ENCODE data around the gene RBSN.

DNA sequence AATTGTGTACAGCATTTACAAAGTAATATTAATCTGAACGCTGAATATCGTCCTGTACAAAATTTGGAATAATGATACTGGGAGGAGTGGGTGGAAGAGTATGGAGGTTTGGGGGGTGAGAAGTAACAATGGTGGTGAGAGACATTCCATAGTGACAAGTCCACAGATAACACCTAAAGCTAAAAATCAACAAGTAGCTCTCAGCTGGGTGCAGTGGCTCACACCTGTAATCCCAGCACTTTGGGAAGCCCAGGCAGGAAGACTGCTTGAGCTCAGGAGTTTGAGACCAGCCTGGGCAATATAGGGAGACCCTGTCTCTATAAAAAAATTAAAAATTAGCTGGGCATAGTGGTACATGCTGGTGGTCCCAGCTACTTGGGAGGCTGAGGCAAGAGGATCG, 38.9 kb downstream of the RBSN start:
- TF ChIP-seq, protein P1, sequence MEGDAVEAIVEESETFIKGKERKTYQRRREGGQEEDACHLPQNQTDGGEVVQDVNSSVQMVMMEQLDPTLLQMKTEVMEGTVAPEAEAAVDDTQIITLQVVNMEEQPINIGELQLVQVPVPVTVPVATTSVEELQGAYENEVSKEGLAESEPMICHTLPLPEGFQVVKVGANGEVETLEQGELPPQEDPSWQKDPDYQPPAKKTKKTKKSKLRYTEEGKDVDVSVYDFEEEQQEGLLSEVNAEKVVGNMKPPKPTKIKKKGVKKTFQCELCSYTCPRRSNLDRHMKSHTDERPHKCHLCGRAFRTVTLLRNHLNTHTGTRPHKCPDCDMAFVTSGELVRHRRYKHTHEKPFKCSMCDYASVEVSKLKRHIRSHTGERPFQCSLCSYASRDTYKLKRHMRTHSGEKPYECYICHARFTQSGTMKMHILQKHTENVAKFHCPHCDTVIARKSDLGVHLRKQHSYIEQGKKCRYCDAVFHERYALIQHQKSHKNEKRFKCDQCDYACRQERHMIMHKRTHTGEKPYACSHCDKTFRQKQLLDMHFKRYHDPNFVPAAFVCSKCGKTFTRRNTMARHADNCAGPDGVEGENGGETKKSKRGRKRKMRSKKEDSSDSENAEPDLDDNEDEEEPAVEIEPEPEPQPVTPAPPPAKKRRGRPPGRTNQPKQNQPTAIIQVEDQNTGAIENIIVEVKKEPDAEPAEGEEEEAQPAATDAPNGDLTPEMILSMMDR (IDR thresholded peaks at IDR 0.05) = no peak
- TF ChIP-seq POLR2A (IDR thresholded peaks at IDR 0.05) = no peak
